ENCODE data around the gene PODN.

The PODN gene

GRCh38 chr1:53062708-53063591 is 937 bp downstream of the PODN start:
- H3K4me3 ChIP-seq (ENCODE audit: low read depth, low read length), result no peak overlapping the region
- no peak for TF ChIP-seq CTCF (IDR thresholded peaks at IDR 0.05; ENCODE audit: low read depth, low read length, missing control alignments)
- DNase-seq (ENCODE audit: low read depth), result no peak

DNA sequence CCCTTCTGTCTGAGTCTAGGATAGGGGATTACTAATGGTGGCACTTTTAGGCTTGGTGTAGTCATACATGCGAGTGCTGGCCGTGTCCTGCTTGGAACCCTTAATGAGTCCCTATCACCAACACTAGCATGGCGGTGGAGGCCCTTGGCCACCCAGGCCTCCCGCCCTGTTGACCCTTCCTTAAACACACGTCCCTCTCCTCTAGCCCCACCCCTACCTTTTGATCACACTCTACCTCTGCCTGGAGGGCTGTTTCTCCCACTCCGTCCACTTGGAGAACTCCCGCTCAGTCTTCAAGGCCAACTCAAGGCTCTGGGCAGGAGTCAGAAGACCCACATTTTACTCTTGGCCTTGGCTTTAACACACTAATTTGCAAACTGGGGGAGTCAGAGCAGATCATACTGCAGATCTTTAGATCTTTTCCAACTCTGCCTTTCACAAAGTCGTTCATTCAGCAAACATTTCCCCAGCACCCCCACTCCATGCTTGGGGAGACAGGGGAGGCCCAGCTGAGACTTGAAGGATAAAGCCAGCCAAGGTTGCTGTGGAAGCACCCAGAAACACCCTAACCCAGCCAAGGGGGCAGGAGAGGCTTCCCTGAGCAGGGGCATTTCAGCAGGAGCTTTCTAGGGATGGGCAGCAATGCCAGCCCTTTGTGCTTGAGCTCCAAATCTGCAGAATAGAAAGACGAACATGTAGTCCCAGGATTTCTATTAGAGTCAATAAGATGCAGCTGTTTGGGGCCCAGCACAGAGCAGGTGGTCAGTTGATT is 1.9 kb downstream of the PODN start:
- no peak overlapping the region for H3K4me3 ChIP-seq (ENCODE audit: low read depth, low read length)

GRCh38 chr1:53065391-53065790 is 3.4 kb downstream of the PODN start:
- no peak for TF ChIP-seq CTCF (IDR thresholded peaks at IDR 0.05; ENCODE audit: low read depth, low read length, missing control alignments)
- no peak for DNase-seq (ENCODE audit: low read depth)
- H3K4me3 ChIP-seq (ENCODE audit: low read depth, low read length), result no peak overlapping the region

More for the DNA sequence above, 1.9 kb downstream of the PODN start:
- TF ChIP-seq CTCF (IDR thresholded peaks at IDR 0.05; ENCODE audit: low read depth, low read length, missing control alignments), result no peak
- no peak for DNase-seq (ENCODE audit: low read depth)

GRCh38 chr1:53066488-53066887 is 4.5 kb downstream of the PODN start:
- no peak for TF ChIP-seq CTCF (IDR thresholded peaks at IDR 0.05; ENCODE audit: low read depth, low read length, missing control alignments)
- DNase-seq (ENCODE audit: low read depth), result no peak
- no peak overlapping the region for H3K4me3 ChIP-seq (ENCODE audit: low read depth, low read length)

DNA sequence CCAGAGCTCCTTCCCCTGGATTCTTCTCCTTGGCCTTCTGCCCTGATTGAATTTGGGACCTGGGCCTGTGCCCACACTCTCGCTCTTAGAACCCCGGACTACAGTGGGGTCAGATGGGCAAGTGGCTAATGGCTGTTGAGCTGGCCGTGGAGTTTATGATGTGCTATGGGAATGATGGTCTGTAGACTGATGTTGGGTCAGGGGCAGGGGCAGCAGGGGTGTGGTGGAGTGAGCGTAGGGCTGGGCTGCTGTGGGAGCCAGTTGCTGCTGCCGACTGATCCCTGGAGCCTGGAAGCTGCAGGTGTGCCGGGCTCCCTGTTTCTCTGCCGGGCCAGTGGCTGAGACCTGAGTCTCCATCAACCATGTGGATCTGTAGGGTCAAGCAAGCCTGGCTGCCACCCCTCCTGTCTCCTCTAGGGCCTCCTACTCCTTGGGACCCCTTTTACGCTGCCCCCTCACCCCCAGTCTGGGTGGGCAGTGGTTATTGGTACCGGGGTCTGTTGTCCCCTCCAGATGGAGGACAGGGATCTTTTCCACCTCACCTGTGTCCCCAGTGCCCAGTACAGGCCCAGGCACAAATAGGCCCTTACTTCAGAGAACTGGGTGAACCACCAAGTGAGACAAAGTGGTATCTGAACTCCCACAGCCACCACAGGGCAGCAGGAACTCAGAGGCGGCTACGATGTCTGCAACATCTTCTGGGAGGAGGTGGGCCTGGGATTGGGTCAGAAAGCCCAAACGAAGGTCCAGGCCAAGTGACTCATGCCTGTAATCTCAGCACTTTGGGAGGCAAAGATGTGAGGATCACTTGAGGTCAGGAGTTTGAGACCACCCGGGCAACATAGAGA is 5.1 kb downstream of the PODN start:
- no peak for TF ChIP-seq CTCF (IDR thresholded peaks at IDR 0.05; ENCODE audit: low read depth, low read length, missing control alignments)
- H3K4me3 ChIP-seq (ENCODE audit: low read depth, low read length), result no peak overlapping the region
- DNase-seq (ENCODE audit: low read depth), result no peak

DNA sequence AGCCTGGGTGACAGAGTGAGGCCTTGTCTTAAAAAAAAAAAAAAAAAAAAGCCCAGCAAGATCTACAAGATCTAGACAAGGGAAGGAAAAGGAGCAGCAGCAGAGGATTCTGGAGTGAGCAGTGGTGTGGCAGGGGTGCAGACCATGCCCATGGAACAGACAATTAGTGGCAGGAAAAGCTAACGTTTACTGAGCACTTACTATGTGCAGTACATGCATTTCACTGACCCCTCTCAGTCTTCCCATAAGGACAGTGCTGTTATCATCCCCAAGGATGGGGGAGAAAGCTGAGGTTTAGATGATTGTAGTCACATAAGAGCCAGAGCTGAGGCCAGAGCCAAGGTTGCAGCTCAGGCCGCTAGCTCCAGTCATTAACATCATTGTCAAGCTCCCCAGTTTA is 5.9 kb downstream of the PODN start:
- TF ChIP-seq CTCF (IDR thresholded peaks at IDR 0.05; ENCODE audit: low read depth, low read length, missing control alignments), result no peak
- no peak for DNase-seq (ENCODE audit: low read depth)
- no peak overlapping the region for H3K4me3 ChIP-seq (ENCODE audit: low read depth, low read length)
